K562 (cell line): ENCODE measurements around the gene ABITRAM. TPM values are rescaled to one million over a fixed set of nuclear protein-coding genes. Genes with fewer than 3 reads are reported as not detected.
A peak's percentile ranks its signal among the peaks of the same experiment; 100 is the strongest.

Experiments used
- ASH1L ChIP-seq: fragments of 450-650 bp; IDR thresholded peaks from 2 replicates; pipeline ENCODE4 v1.6.1; 2018; ENCODE audit warnings: borderline replicate concordance, mild to moderate bottlenecking, low read depth; ENCODE audit not compliant: partially characterized antibody
- BACH1 ChIP-seq: fragments of 200-800 bp; sonication (Bioruptor generic); IDR thresholded peaks from 2 replicates; pipeline ENCODE4 v1.6.1; 2016; ENCODE audit warnings: missing genetic modification characterization, missing compliant biosample characterization
- BHLHE40 ChIP-seq: IDR thresholded peaks from 2 replicates; pipeline ENCODE4 v1.6.1; 2011; ENCODE audit warnings: low read length, improper control_type of control experiment
- CBX2 ChIP-seq: fragments of 200-600 bp; sonication (generic); IDR thresholded peaks from one replicate; pipeline ENCODE4 v1.6.1; 2012; ENCODE audit warnings: mild to moderate bottlenecking, low read length, inconsistent platforms; ENCODE audit not compliant: insufficient read depth, poor library complexity, severe bottlenecking
- CREB3 ChIP-seq: fragments of 450-650 bp; conservative IDR thresholded peaks from 2 replicates; pipeline ENCODE4 v1.6.1; 2016; ENCODE audit warnings: missing genetic modification characterization, low read depth, mild to moderate bottlenecking, missing compliant biosample characterization, moderate library complexity
- CREM ChIP-seq: IDR thresholded peaks from 2 replicates; pipeline ENCODE4 v1.6.1; 2014; ENCODE audit warnings: antibody characterized with exemption, low read depth
- DACH1 ChIP-seq: fragments of 450-650 bp; IDR thresholded peaks from 2 replicates; pipeline ENCODE4 v1.6.1; 2018; ENCODE audit not compliant: partially characterized antibody
- FOXK1 ChIP-seq: sonication (generic); formaldehyde crosslinking; IDR thresholded peaks from 2 replicates; pipeline ENCODE4 v1.8.0; 2022; ENCODE audit warnings: missing genetic modification reagents, mild to moderate bottlenecking, borderline replicate concordance
- POLR2G ChIP-seq: fragments of 200-400 bp; formaldehyde crosslinking; IDR thresholded peaks from 2 replicates; pipeline ENCODE4 v1.6.1; 2017; ENCODE audit warnings: low read depth, mild to moderate bottlenecking, antibody characterized with exemption, low read length, moderate library complexity
- RBM25 ChIP-seq: fragments of 200-400 bp; formaldehyde crosslinking; IDR thresholded peaks from 2 replicates; pipeline ENCODE4 v1.6.1; 2018; ENCODE audit warnings: low read length, low read depth, moderate library complexity; ENCODE audit not compliant: severe bottlenecking
- RCOR1 ChIP-seq, 2 experiments: IDR thresholded peaks; 2 replicates each; pipeline ENCODE4 v1.6.1; 2012; ENCODE audit warnings: low read depth in 2 of 2, low read length in 2 of 2, borderline replicate concordance in 1 of 2, improper control_type of control experiment in 1 of 2
- SRSF9 ChIP-seq: fragments of 200-400 bp; formaldehyde crosslinking; IDR thresholded peaks from 2 replicates; pipeline ENCODE4 v1.6.1; 2017; ENCODE audit warnings: low read depth, low read length, borderline replicate concordance
- SUPT5H ChIP-seq: fragments of 450-650 bp; IDR thresholded peaks from 2 replicates; pipeline ENCODE4 v1.6.1; 2016
- TEAD4 ChIP-seq, 2 experiments: sonication (generic) in 1 of 2; formaldehyde crosslinking in 1 of 2; IDR thresholded peaks; 2 replicates each; pipeline versions ENCODE4 v1.6.1 to v1.8.0; 2012 to 2022; ENCODE audit warnings: borderline replicate concordance in 1 of 2, inconsistent platforms in 1 of 2, low read length in 1 of 2, mild to moderate bottlenecking in 1 of 2, missing genetic modification reagents in 1 of 2
- XRCC3 ChIP-seq: fragments of 450-650 bp; IDR thresholded peaks from 2 replicates; pipeline ENCODE4 v1.6.1; 2017; ENCODE audit warnings: mild to moderate bottlenecking, moderate library complexity
- XRCC4 ChIP-seq: IDR thresholded peaks from one replicate; pipeline ENCODE4 v1.6.1; 2011; ENCODE audit not compliant: insufficient read depth, insufficient read length; ENCODE audit errors: extremely low read depth
- ZBTB11 ChIP-seq, 3 experiments: fragments of 200-800 bp in 1 of 3; fragments of 250-450 bp in 1 of 3; fragments of 450-650 bp in 1 of 3; sonication (Bioruptor Pico) in 1 of 3; sonication (Bioruptor generic) in 1 of 3; formaldehyde crosslinking in 1 of 3; IDR thresholded peaks; 2 replicates each; pipeline versions ENCODE4 v1.6.1 to v1.8.0; 2016 to 2022; ENCODE audit warnings: mild to moderate bottlenecking in 2 of 3, missing genetic modification characterization in 2 of 3, missing compliant biosample characterization in 1 of 3, moderate library complexity in 1 of 3
- ZBTB7A ChIP-seq: IDR thresholded peaks from 2 replicates; pipeline ENCODE4 v1.6.1; 2011; ENCODE audit warnings: low read depth, mild to moderate bottlenecking, low read length, moderate library complexity, borderline replicate concordance; ENCODE audit not compliant: control insufficient read depth
- ZNF239 ChIP-seq: fragments of 250-450 bp; sonication (Bioruptor Pico); IDR thresholded peaks from 2 replicates; pipeline ENCODE4 v1.4.0; 2020; ENCODE audit warnings: mild to moderate bottlenecking
- ZNF75A ChIP-seq: fragments of 450-650 bp; formaldehyde crosslinking; IDR thresholded peaks from 2 replicates; pipeline ENCODE4 v1.4.0; 2020; ENCODE audit warnings: mild to moderate bottlenecking
- ZZZ3 ChIP-seq: fragments of 450-650 bp; IDR thresholded peaks from 2 replicates; pipeline ENCODE4 v1.6.1; 2016; ENCODE audit warnings: antibody characterized with exemption, mild to moderate bottlenecking, moderate library complexity
- polyA plus RNA-seq, 8 experiments: library from polyadenylated mRNA; depleted of rRNA in 4 of 8; stranded (reverse) in 5 of 8; unstranded in 3 of 8; fragments of >200 nt; fragmentation: Nextera tagmentation in 2 of 8; fragmentation: Illumina TruSeq in 1 of 8; extraction: Ambion mirVana in 2 of 8; extraction: Trizol in 1 of 8; gene quantifications; 2 replicates each; pipeline versions ENCODE4 v1.2.1 to v1.2.3, GENCODE V29; 2011 to 2014; ENCODE audit warnings: inconsistent platforms in 1 of 8, missing spikeins in 1 of 8
- total RNA-seq, 7 experiments: library from RNA; depleted of rRNA in 6 of 7; stranded (reverse); fragments of >200 nt in 6 of 7; fragmentation: Illumina TruSeq in 2 of 7; extraction: Trizol in 2 of 7; gene quantifications; 2 replicates each; pipeline versions ENCODE4 v1.2.1 to v1.2.3, GENCODE V29; 2011 to 2021; ENCODE audit warnings: low replicate concordance in 1 of 7
- TF ChIP-seq, protein P1 (sequence below): fragments of 450-650 bp; IDR thresholded peaks from 2 replicates; pipeline ENCODE4 v1.6.1; 2018; ENCODE audit warnings: mild to moderate bottlenecking, low read depth; ENCODE audit not compliant: partially characterized antibody

ABITRAM gene
- total and polyA plus RNA-seq, 9 of the 15 experiments (the other 6 are each of a cell fraction or from before 2014, with no cell fraction given): 8.9 to 47.6 (median 28.4) TPM

DNA sequence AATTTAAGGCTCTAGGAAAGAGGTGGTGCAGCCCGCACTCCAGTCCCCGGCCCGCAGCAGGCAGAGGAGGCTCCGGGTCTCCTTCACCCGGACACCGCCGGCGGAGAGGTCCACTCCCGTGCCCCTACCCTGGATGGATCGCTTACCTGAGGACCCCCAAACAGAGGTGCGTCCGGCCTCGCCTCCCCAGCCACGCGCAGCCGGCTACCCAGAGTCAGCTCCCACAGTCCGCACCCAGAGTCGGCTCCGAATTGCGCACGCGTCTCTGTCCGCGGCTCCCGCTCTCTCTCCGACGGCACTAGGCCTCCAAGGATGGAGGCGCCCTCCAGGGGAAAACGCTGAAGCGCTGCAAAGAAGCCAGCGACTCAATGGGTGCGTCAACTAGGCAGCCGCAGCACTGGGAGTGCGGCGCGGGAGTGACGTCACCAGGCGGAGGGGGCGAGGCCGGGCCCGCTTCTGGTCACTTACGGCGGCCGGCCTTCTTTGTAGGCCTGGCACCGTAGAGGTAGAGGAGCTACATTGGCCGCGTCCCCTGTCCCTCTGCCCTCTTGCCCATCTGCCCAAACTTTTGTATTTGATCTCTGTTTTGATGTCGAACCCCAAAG is 380 bp upstream of the ABITRAM start, which contains the start of gene ELP1 (continued):
- TF ChIP-seq POLR2G (peak; percentile 94), CREB3 (0 out of 2 replicates have a peak, but pooled peaks have one; percentile 62), ZZZ3 (peak; percentile 66; the same call in 1 of the 2 replicates), CBX2 (no peak), ZNF75A (no peak), DACH1 (no peak), ZBTB11 (CRISPR knock-in tag; IDR thresholded peaks at IDR 0.05) (peak in 2 of 3 experiments; percentile 40 to 70; a peak in 3 of 6 replicates), SRSF9 (no peak), XRCC3 (no peak), ZBTB7A (peak; percentile 36), BHLHE40 (peak; percentile 70), ZNF239 (CRISPR knock-in tag) (no peak), RBM25 (no peak), BACH1 (tag) (peak; percentile 17; the same call in 1 of the 2 replicates), RCOR1 (IDR thresholded peaks at IDR 0.05; ENCODE audit: borderline replicate concordance in 1 of 2, low read depth in 2 of 2, low read length in 2 of 2) (peak in 1 of 2 experiments; percentile 91; a peak in 2 of 4 replicates), TEAD4 (IDR thresholded peaks at IDR 0.05; ENCODE audit: low read length) (no peak), TEAD4 (CRISPR knock-in tag; IDR thresholded peaks at IDR 0.05; ENCODE audit: borderline replicate concordance) (no peak; the same call in 1 of the 2 replicates), FOXK1 (CRISPR knock-in tag) (no peak), SUPT5H (peak; percentile 78), CREM (peak; percentile 98), XRCC4 (no peak), ASH1L (no peak)
- TF ChIP-seq, protein P1, sequence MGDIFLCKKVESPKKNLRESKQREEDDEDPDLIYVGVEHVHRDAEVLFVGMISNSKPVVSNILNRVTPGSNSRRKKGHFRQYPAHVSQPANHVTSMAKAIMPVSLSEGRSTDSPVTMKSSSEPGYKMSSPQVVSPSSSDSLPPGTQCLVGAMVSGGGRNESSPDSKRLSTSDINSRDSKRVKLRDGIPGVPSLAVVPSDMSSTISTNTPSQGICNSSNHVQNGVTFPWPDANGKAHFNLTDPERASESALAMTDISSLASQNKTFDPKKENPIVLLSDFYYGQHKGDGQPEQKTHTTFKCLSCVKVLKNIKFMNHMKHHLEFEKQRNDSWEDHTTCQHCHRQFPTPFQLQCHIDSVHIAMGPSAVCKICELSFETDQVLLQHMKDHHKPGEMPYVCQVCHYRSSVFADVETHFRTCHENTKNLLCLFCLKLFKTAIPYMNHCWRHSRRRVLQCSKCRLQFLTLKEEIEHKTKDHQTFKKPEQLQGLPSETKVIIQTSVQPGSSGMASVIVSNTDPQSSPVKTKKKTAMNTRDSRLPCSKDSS: no peak
